Karpas-422 (cell line): ENCODE data around the gene CAMSAP1. TPM values are rescaled to one million over a fixed set of nuclear protein-coding genes. Genes with fewer than 3 reads are reported as not detected.

ENCODE experiments used
- DNase-seq: peaks from one replicate; pipeline ENCODE4 v3.0.0-alpha.2; 2015
- H2AFZ ChIP-seq: fragments of 200-600 bp; sonication (generic); 2 replicates; pipeline ENCODE4 v1.6.1; 2014; ENCODE audit warnings: antibody characterized with exemption, low read length, mixed read lengths
- H3K27ac ChIP-seq: fragments of 200-600 bp; sonication (generic); 2 replicates; pipeline ENCODE4 v1.5.1; 2014; ENCODE audit warnings: mild to moderate bottlenecking, low read length, moderate library complexity
- H3K27me3 ChIP-seq: fragments of 200-600 bp; sonication (generic); 2 replicates; pipeline ENCODE4 v1.6.1; 2014; ENCODE audit warnings: low read length, mixed read lengths
- H3K36me3 ChIP-seq: fragments of 200-600 bp; sonication (generic); 2 replicates; pipeline ENCODE4 v1.6.1; 2014; ENCODE audit warnings: low read length, mixed read lengths; ENCODE audit not compliant: insufficient read depth
- H3K4me1 ChIP-seq: fragments of 200-600 bp; sonication (generic); 2 replicates; pipeline ENCODE4 v1.6.1; 2014; ENCODE audit warnings: mild to moderate bottlenecking, low read length, mixed read lengths
- H3K4me2 ChIP-seq: fragments of 200-600 bp; sonication (generic); 2 replicates; pipeline ENCODE4 v1.6.1; 2014; ENCODE audit warnings: low read length, low read depth, mild to moderate bottlenecking; ENCODE audit not compliant: poor library complexity, severe bottlenecking
- H3K4me3 ChIP-seq: fragments of 200-600 bp; sonication (generic); 2 replicates; pipeline ENCODE4 v1.5.1; 2014; ENCODE audit warnings: mild to moderate bottlenecking, antibody characterized with exemption, low read length, mixed read lengths
- H3K79me2 ChIP-seq: fragments of 200-600 bp; sonication (generic); 2 replicates; pipeline ENCODE4 v1.6.1; 2014; ENCODE audit warnings: mild to moderate bottlenecking, low read length, mixed read lengths
- H3K9ac ChIP-seq: fragments of 200-600 bp; sonication (generic); 2 replicates; pipeline ENCODE4 v1.6.0; 2014; ENCODE audit warnings: low read length
- H3K9me2 ChIP-seq: fragments of 200-600 bp; sonication (generic), shearing (Covaris generic); replicated peaks from 2 replicates; pipeline ENCODE4 v1.6.0; 2014; ENCODE audit warnings: mild to moderate bottlenecking, low read length, moderate library complexity; ENCODE audit not compliant: insufficient read depth
- H3K9me3 ChIP-seq: fragments of 300-700, 200-600 bp; sonication (generic); 2 replicates; pipeline ENCODE4 v1.6.1; 2014; ENCODE audit warnings: low read length, mixed read lengths
- H4K20me1 ChIP-seq: fragments of 200-600 bp; sonication (generic); 2 replicates; pipeline ENCODE4 v1.6.1; 2014; ENCODE audit warnings: mild to moderate bottlenecking, antibody characterized with exemption, low read length, low read depth; ENCODE audit not compliant: insufficient read depth
- total RNA-seq: library from RNA; depleted of rRNA; stranded (reverse); fragments of >200 nt; shearing (Covaris generic); gene quantifications from 2 replicates; pipeline ENCODE4 v1.2.3, GENCODE V29; 2014; ENCODE audit warnings: low replicate concordance

CAMSAP1 gene
- total RNA-seq, 1 experiment from 2014 or later, result 26.9 TPM

DNA sequence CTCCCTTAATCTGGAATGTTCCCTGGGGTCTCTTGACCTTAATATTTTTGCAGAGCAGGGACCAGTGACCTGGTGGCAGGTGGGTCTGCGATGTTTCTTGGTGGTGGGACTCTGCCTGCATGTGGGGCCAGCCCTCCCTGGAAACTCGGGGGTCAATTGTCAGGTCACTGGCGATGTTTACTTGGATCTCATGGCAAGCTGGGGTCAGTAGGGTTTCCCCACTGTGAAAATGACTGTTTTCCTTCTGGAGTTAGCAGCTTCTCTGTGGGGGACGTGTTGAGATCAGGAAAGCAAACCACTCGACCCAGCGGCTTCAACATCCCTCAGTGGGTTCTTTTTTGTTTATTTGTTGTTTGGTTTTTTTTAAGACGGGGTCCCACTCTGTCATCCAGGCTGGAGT is 131.4 kb downstream of the CAMSAP1 start:
- Histone ChIP-seq H3K36me3 (no peaks in the 10 kb centered on the region), H4K20me1 (no peaks in the 10 kb centered on the region), H3K27ac (no peak overlapping the region), H3K79me2 (no peaks in the 10 kb centered on the region), H3K4me3 (no peak overlapping the region), H3K9me3 (no peaks in the 10 kb centered on the region), H3K9me2 (no peaks in the 10 kb centered on the region), H3K4me2 (no peak overlapping the region), H3K27me3 (no peaks in the 10 kb centered on the region), H3K4me1 (no peaks in the 10 kb centered on the region), H3K9ac (no peak overlapping the region), H2AFZ (no peak overlapping the region)
- no peak for DNase-seq

DNA sequence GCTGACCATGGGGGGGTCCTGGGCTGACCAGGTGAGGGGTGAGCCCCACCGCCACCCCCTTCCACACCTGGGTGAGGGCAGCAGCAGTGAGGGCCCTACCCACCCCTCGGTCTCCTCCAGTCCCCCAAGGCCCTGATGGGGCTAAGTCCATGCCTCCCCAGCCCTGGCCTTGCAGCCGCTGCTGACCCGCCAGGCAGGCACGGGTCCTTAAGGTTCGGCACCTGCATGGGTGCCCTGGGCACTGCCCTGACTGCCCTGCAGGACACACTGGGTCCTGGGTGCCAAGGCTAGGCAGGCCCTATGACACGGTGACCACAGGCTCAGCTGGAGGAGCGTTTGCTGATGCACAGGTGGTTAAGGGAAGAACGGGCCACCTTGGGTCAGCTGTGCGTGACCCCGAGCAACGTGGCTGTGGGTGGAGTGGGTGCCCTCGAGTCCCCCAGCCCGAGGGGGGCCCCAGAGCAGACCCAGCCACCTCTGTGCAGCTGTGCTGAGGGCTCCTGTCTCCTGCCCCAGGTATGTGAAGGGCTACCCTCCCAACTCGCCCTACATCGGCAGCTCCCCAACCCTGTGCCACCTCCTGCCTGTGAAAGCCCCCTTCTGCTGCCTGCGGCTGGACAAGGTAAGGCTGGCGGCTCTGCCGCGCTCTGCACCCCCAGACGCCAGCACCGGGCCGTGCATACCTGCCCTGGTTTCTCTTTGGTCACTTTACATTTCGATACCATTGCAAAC is 132.4 kb downstream of the CAMSAP1 start:
- Histone ChIP-seq H3K36me3 (no peaks in the 10 kb centered on the region), H3K9ac (no peak overlapping the region), H3K4me2 (no peak overlapping the region), H4K20me1 (no peaks in the 10 kb centered on the region), H3K79me2 (no peaks in the 10 kb centered on the region), H3K9me2 (no peaks in the 10 kb centered on the region), H3K4me1 (no peaks in the 10 kb centered on the region), H3K4me3 (no peak overlapping the region), H3K27ac (no peak overlapping the region), H3K27me3 (no peaks in the 10 kb centered on the region), H3K9me3 (no peaks in the 10 kb centered on the region), H2AFZ (no peak overlapping the region)
- DNase-seq, result no peak

DNA sequence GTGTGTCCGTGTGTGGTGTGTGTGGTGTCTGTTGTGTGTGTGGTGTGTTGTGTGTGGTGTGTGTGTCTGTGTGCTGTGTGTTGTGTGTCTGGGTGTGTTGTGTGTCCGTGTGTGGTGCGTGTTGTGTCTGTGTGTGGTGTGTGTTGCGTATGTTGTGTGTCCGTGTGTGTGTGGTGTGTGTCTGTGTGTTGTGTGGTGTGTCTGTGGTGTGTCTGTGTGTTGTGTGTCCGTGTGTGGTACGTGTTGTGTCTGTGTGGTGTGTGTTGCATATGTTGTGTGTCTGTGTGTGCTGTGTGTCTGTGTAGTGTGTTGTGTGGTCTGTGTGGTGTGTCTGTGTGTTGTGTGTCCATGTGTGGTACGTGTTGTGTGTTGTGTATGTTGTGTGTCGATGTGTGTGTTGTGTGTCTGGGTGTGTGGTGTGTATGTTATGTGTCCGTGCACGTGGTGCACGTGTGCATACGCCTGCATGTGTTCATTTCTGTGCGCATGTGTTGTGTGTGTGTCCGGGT is 133.1 kb downstream of the CAMSAP1 start:
- Histone ChIP-seq H3K79me2 (no peaks in the 10 kb centered on the region), H3K27me3 (no peaks in the 10 kb centered on the region), H2AFZ (no peak overlapping the region), H4K20me1 (no peaks in the 10 kb centered on the region), H3K4me1 (no peaks in the 10 kb centered on the region), H3K36me3 (no peaks in the 10 kb centered on the region), H3K9me3 (no peaks in the 10 kb centered on the region), H3K27ac (no peak overlapping the region), H3K9me2 (no peaks in the 10 kb centered on the region), H3K9ac (no peak overlapping the region), H3K4me3 (no peak overlapping the region), H3K4me2 (no peak overlapping the region)
- no peak for DNase-seq

DNA sequence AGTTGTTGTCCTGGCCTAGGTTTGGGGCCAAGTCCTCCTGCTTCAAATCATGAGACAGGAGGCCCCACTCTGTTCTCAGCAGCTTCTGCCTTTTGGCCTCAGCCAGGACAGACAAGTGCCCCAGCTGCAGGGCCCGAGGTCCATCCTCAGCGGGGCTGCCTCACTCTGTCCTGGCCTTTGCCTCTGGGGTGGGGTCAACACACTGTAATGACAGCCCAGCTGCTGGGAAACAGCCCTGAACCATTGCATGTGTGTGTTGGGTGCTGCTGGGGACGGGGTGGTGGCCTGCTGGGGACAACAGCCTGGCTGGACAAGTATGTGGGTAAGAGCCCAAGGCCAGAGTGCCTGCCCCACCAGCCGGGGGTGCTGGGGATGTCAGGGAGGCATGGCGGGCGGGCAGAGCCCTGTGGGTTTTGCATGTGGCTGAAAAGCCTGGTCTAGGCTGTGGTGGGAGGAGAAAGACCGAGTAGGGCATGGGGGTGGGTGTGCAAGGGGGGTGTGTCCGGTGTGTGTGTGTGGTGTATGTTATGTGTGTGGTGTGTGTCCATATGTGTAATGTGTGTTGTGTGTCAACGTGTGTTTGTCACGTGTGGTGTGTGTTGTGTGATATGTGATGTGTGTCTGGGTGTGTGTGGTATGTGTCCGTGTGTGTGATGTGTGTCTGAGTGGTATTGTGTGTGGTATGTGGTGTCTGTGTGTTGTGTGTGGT is 133.7 kb downstream of the CAMSAP1 start:
- Histone ChIP-seq H3K79me2 (no peaks in the 10 kb centered on the region), H3K4me2 (no peak overlapping the region)

DNA sequence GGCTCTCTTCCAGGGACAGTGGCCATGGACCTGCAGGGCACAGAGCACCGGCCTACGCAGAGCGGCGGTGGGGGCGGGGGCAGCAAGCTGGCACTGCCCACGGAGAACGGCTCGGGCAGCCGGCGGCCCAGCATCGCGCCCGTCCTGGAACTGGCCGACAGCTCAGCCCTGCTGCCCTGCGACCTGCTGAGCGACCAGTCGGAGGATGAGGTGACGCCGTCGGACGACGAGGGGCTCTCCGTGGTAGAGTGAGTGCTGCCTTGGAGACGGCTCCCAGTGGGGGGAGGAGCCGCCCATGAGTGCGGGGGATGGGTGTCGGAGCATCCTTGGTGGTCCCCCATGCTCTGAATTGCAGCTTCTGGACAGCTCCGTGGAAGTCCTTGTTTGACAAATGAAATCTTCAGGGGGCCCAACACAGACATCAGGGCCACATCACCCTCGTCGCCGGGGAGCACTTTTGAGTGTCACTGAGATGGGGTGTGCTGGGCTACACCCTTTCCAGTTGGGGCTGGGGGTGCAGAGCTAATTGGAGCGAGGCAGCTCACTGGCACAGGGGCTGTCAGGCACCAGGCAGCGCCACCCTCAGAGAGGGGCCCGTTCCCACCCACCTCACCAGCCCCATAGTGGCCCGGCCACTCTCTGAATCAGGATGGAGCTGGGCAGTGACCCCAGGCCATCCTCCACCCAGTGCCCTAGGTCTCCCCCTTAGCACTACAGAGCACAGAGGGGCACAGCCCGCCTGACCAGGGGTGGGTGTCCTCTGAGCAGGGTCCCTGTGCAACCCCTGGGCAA is 134.4 kb downstream of the CAMSAP1 start:
- H4K20me1 ChIP-seq, result no peaks in the 10 kb centered on the region
- no peaks in the 10 kb centered on the region for H3K9me2 ChIP-seq
- H3K27me3 ChIP-seq, result no peaks in the 10 kb centered on the region
- no peak overlapping the region for H3K27ac ChIP-seq
- no peak overlapping the region for H2AFZ ChIP-seq
- no peaks in the 10 kb centered on the region for H3K4me1 ChIP-seq
- H3K4me2 ChIP-seq, result no peak overlapping the region
- no peaks in the 10 kb centered on the region for H3K36me3 ChIP-seq
- no peak for DNase-seq
- H3K9me3 ChIP-seq, result no peaks in the 10 kb centered on the region
- no peaks in the 10 kb centered on the region for H3K79me2 ChIP-seq
- no peak overlapping the region for H3K9ac ChIP-seq
- no peak overlapping the region for H3K4me3 ChIP-seq

More for the DNA sequence above, 133.7 kb downstream of the CAMSAP1 start:
- no peaks in the 10 kb centered on the region for H3K9me2 ChIP-seq
- H3K9me3 ChIP-seq, result no peaks in the 10 kb centered on the region
- DNase-seq, result no peak
- H3K4me1 ChIP-seq, result no peaks in the 10 kb centered on the region
- H3K9ac ChIP-seq, result no peak overlapping the region
- no peak overlapping the region for H2AFZ ChIP-seq
- H3K27ac ChIP-seq, result no peak overlapping the region
- H4K20me1 ChIP-seq, result no peaks in the 10 kb centered on the region
- H3K36me3 ChIP-seq, result no peaks in the 10 kb centered on the region
- no peaks in the 10 kb centered on the region for H3K27me3 ChIP-seq
- no peak overlapping the region for H3K4me3 ChIP-seq

DNA sequence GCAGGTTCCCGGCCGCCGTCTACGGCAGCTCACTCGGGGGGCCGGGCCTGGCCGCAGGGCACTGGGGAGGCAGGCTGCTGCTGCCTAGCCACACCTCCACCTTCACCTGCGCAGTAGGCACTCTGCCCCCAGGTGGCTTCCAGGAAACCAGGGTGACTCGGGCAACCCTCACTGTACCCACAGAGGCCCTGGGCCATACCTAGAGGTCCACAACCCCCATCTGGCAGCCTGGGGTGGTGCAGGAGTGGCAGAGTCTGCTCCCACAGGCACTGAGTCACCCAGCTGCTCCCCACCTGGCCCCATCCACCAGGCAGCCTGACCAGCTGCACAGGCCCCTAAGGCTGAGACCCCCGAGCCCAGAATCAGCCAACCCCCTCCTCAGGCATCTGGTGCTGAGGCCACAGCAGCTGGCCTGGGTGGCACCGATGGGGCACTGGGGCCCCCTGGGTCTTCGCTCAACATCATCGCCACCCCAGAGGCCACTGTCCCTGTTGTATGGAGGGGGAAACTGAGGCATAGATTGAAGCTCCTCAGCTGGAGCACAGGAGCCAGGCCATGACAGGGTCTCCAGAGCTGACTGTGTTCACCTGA is 135.2 kb downstream of the CAMSAP1 start:
- H3K9me3 ChIP-seq, result no peaks in the 10 kb centered on the region
- no peaks in the 10 kb centered on the region for H3K27me3 ChIP-seq
- H3K79me2 ChIP-seq, result no peaks in the 10 kb centered on the region
- H3K4me2 ChIP-seq, result no peak overlapping the region
- no peak overlapping the region for H3K4me3 ChIP-seq
- H3K9ac ChIP-seq, result no peak overlapping the region
- no peak overlapping the region for H2AFZ ChIP-seq
- no peaks in the 10 kb centered on the region for H3K36me3 ChIP-seq
- H3K4me1 ChIP-seq, result no peaks in the 10 kb centered on the region
- DNase-seq, result peak; percentile 64
- H3K27ac ChIP-seq, result no peak overlapping the region
- no peaks in the 10 kb centered on the region for H4K20me1 ChIP-seq
- H3K9me2 ChIP-seq, result no peaks in the 10 kb centered on the region

DNA sequence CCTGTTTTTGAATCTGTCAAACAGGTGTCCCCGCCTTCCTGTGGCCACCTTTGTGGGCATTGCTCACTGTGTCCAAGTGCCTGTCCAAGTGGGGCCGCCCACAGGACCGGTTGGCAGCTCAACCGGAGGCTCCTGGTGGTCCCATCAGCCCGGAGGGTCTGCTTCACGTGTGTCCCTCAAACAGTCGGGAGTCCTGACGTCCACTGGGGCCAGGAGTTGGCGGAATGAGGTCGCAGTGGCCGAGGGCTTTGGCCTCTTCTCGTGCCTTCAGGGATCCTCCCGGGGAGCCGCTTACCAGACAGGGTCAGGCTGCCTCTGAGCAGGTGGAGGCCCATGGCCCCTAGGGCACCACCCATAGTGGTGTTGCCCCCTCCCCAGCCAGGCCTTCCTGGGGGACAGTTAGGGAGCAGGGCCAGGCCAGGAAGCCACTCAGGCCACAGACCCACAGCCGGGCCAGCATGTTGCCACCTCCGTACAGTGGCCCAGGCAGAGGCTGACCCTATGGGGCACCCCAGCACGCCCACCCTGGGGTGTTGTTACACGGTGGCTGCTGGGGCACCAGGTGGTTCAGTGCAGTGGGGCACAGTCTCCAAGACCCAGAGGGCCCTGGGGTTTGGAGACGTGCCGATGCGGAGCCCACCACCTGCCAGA is 135.8 kb downstream of the CAMSAP1 start:
- Histone ChIP-seq H3K9me2 (no peaks in the 10 kb centered on the region), H3K27ac (no peak overlapping the region), H4K20me1 (no peaks in the 10 kb centered on the region), H3K36me3 (no peaks in the 10 kb centered on the region), H3K79me2 (no peaks in the 10 kb centered on the region), H3K27me3 (no peaks in the 10 kb centered on the region), H3K4me1 (no peaks in the 10 kb centered on the region), H2AFZ (no peak overlapping the region), H3K9me3 (no peaks in the 10 kb centered on the region), H3K9ac (no peak overlapping the region), H3K4me2 (no peak overlapping the region), H3K4me3 (no peak overlapping the region)
- no peak for DNase-seq
